HepG2 (cell line): ENCODE results near the gene IFNLR1. TPM values are rescaled to one million over a fixed set of nuclear protein-coding genes. Genes with fewer than 3 reads are reported as not detected.

Source experiments
- ATAC-seq: fragments of 200-7000 bp; cut with Tn5 transposase; 3 replicates; pipeline ENCODE4 v1.9.1; 2020; ENCODE audit warnings: mild to moderate bottlenecking, moderate library complexity
- BruUV-seq: library from RNA; stranded (reverse); fragments of 400-500 nt; replicated peaks from 2 replicates; lab custom pipeline; 2021; lab: Mats Ljungman, UMichigan
- CTCF ChIA-PET: fragments of 300-600 bp; formaldehyde crosslinking; extraction: SDS; loops from one replicate; lab custom pipeline; 2021; ENCODE audit warnings: low total read pairs, inconsistent platforms, low intra/inter-chr PET ratio; lab: Yijun Ruan, JAX
- POLR2A ChIA-PET: fragments of 350-600 bp; sonication (Branson Sonifier 250); formaldehyde crosslinking; loops from one replicate; lab custom pipeline; 2020; ENCODE audit warnings: antibody characterized with exemption, inconsistent platforms; lab: Yijun Ruan, JAX
- DNase-seq: peaks from one replicate; pipeline ENCODE4 v3.0.0-alpha.2; 2015; ENCODE audit warnings: low spot score
- FAIRE-seq: peaks from 3 replicates; lab custom pipeline; 2011; peaks lifted over from hg19 to GRCh38; lab: Jason Lieb, UNC
- H2AFZ ChIP-seq: one replicate; pipeline ENCODE4 v1.6.1; 2011; ENCODE audit warnings: low read length, inconsistent platforms
- H3K27ac ChIP-seq: fragments of 300-600 bp; 3 replicates; pipeline ENCODE4 v1.8.0; 2011; ENCODE audit warnings: mixed run types, mild to moderate bottlenecking, mixed read lengths, low read length, inconsistent platforms; ENCODE audit not compliant: insufficient read depth; ENCODE audit errors: extremely low read length
- H3K27me3 ChIP-seq, 2 experiments: fragments of 200-600 bp in 1 of 2; 2 replicates in 1 of 2; 3 replicates in 1 of 2; pipeline versions ENCODE4 v1.6.0 to v1.8.0; 2011; ENCODE audit warnings: low read length in 2 of 2, mild to moderate bottlenecking in 2 of 2, moderate library complexity in 2 of 2, inconsistent platforms in 1 of 2; ENCODE audit not compliant: insufficient read depth in 2 of 2, control insufficient read depth in 1 of 2
- H3K36me3 ChIP-seq, 2 experiments: fragments of 200-600 bp in 1 of 2; replicated peaks in 1 of 2; 2 replicates in 1 of 2; 3 replicates in 1 of 2; pipeline versions ENCODE4 v1.5.1 to v1.8.0; 2011; ENCODE audit warnings: low read length in 2 of 2, inconsistent platforms in 1 of 2; ENCODE audit not compliant: insufficient read depth in 2 of 2, control insufficient read depth in 1 of 2
- H3K4me1 ChIP-seq: 2 replicates; pipeline ENCODE4 v1.5.1; 2012; ENCODE audit warnings: low read length, inconsistent platforms; ENCODE audit not compliant: insufficient read depth
- H3K4me2 ChIP-seq: 2 replicates; pipeline ENCODE4 v1.6.0; 2011; ENCODE audit warnings: low read depth, low read length, inconsistent platforms
- H3K4me3 ChIP-seq, 3 experiments: fragments of 200-600 bp in 1 of 3; sonication (generic), shearing (Covaris generic) in 1 of 3; replicated peaks in 1 of 3; 2 replicates each; pipeline ENCODE4 v1.5.1; 2011 to 2016; ENCODE audit warnings: low read length in 3 of 3, inconsistent platforms in 2 of 3, low read depth in 2 of 3, mild to moderate bottlenecking in 2 of 3, control low read depth in 1 of 3, mixed read lengths in 1 of 3; ENCODE audit not compliant: insufficient read depth in 1 of 3
- H3K79me2 ChIP-seq: one replicate; pipeline ENCODE4 v1.6.1; 2011; ENCODE audit warnings: low read length, inconsistent platforms; ENCODE audit not compliant: insufficient read depth
- H3K9ac ChIP-seq: 2 replicates; pipeline ENCODE4 v1.6.0; 2011; ENCODE audit warnings: mild to moderate bottlenecking, low read depth, low read length, inconsistent platforms; ENCODE audit not compliant: insufficient read depth
- H3K9me3 ChIP-seq: 2 replicates; pipeline ENCODE4 v1.5.1; 2012; ENCODE audit warnings: mild to moderate bottlenecking, low read length
- H4K20me1 ChIP-seq: 2 replicates; pipeline ENCODE4 v1.6.0; 2011; ENCODE audit warnings: inconsistent platforms, mild to moderate bottlenecking, low read length, moderate library complexity; ENCODE audit not compliant: insufficient read depth
- EZH2 ChIP-seq: conservative IDR thresholded peaks from 2 replicates; pipeline ENCODE4 v1.6.1; 2012; ENCODE audit warnings: mild to moderate bottlenecking, low read depth, low read length, moderate library complexity
- FOSL2 ChIP-seq: sonication (generic); formaldehyde crosslinking; IDR thresholded peaks from 2 replicates; pipeline ENCODE4 v1.4.0; 2020; ENCODE audit warnings: missing genetic modification reagents
- GABPA ChIP-seq, 2 experiments: IDR thresholded peaks; 2 replicates each; pipeline ENCODE4 v1.6.1; 2011 to 2016; ENCODE audit warnings: low read depth in 2 of 2, low read length in 1 of 2, missing biosample characterization in 1 of 2, missing genetic modification characterization in 1 of 2
- HNRNPUL1 ChIP-seq: fragments of 200-400 bp; formaldehyde crosslinking; IDR thresholded peaks from 2 replicates; pipeline ENCODE4 v1.6.1; 2017; ENCODE audit warnings: low read depth, mild to moderate bottlenecking, low read length, moderate library complexity
- SMAD9 ChIP-seq: sonication (generic); formaldehyde crosslinking; IDR thresholded peaks from 2 replicates; pipeline ENCODE4 v1.5.1; 2020; ENCODE audit warnings: mild to moderate bottlenecking, missing genetic modification reagents
- SMYD3 ChIP-seq: sonication (generic); formaldehyde crosslinking; IDR thresholded peaks from 2 replicates; pipeline ENCODE4 v1.8.1; 2023; ENCODE audit warnings: mild to moderate bottlenecking, missing genetic modification reagents
- SSRP1 ChIP-seq: IDR thresholded peaks from 2 replicates; pipeline ENCODE4 v1.6.1; 2016; ENCODE audit warnings: control low read depth
- ZKSCAN5 ChIP-seq: sonication (generic); formaldehyde crosslinking; IDR thresholded peaks from 2 replicates; pipeline ENCODE4 v1.5.1; 2020; ENCODE audit warnings: mild to moderate bottlenecking, missing genetic modification reagents
- ZMYM3 ChIP-seq: sonication (generic); formaldehyde crosslinking; IDR thresholded peaks from 2 replicates; pipeline ENCODE4 v1.5.1; 2020; ENCODE audit warnings: mild to moderate bottlenecking, missing genetic modification reagents
- ZNF260 ChIP-seq: sonication (generic); formaldehyde crosslinking; IDR thresholded peaks from 2 replicates; pipeline ENCODE4 v1.4.0; 2020; ENCODE audit warnings: missing genetic modification reagents, low read depth, mild to moderate bottlenecking, borderline replicate concordance
- ZNF629 ChIP-seq: sonication (generic); formaldehyde crosslinking; conservative IDR thresholded peaks from 2 replicates; pipeline ENCODE4 v1.5.0; 2020; ENCODE audit warnings: missing genetic modification reagents
- ZNF776 ChIP-seq: sonication (generic); formaldehyde crosslinking; IDR thresholded peaks from 2 replicates; pipeline ENCODE4 v1.4.0; 2020; ENCODE audit warnings: mild to moderate bottlenecking, missing genetic modification reagents
- WGBS: methylation state at CpG from one replicate; pipeline ENCODE4 v1.1.6; 2017; ENCODE audit warnings: low lambda C conversion rate; 5-methylcytosine and 5-hydroxymethylcytosine counted together
- in situ Hi-C: cut with HindIII; loops from 2 replicates; pipeline ENCODE4 v1.10.0; 2017; ENCODE audit warnings: low pct_unique_long_range_greater_than_20kb; ENCODE audit not compliant: extremely low pct_ligation_motif_present
- intact Hi-C: fragments of 100-400 bp; cut with micrococcal nuclease; formaldehyde crosslinking; loops from one replicate; pipeline ENCODE4 v1.10.0; 2022; ENCODE audit not compliant: unreplicated experiment
- polyA plus RNA-seq, 8 experiments: library from polyadenylated mRNA; depleted of rRNA in 3 of 8; stranded (reverse) in 7 of 8; unstranded in 1 of 8; fragments of >200 nt; fragmentation: Illumina TruSeq in 4 of 8; extraction: Trizol in 4 of 8; gene quantifications; 2 replicates each; pipeline versions ENCODE4 v1.2.1 to v1.2.3, GENCODE V29; 2011 to 2016; ENCODE audit warnings: low read depth in 4 of 8, missing spikeins in 1 of 8, mixed read lengths in 1 of 8; ENCODE audit not compliant: insufficient read depth in 1 of 8
- total RNA-seq, 5 experiments: library from RNA; depleted of rRNA; stranded (reverse); fragments of >200 nt; fragmentation: Illumina TruSeq; extraction: Trizol; gene quantifications; 2 replicates each; pipeline ENCODE4 v1.2.3, GENCODE V29; 2016; ENCODE audit warnings: low read depth in 1 of 5
- TF ChIP-seq, protein P1 (sequence below): sonication (generic); formaldehyde crosslinking; IDR thresholded peaks from 2 replicates; pipeline ENCODE4 v1.8.1; 2022; ENCODE audit warnings: low read depth, mild to moderate bottlenecking, missing genetic modification reagents
- TF ChIP-seq, protein P2 (sequence below): IDR thresholded peaks from 2 replicates; pipeline ENCODE4 v1.6.1; 2012; ENCODE audit warnings: inconsistent platforms
- TF ChIP-seq, protein P3 (sequence below): sonication (generic); formaldehyde crosslinking; IDR thresholded peaks from 2 replicates; pipeline ENCODE4 v1.5.1; 2020; ENCODE audit warnings: mild to moderate bottlenecking, missing genetic modification reagents, borderline replicate concordance
- TF ChIP-seq, protein P4 (sequence below): sonication (generic); formaldehyde crosslinking; IDR thresholded peaks from 2 replicates; pipeline ENCODE4 v1.8.0; 2022; ENCODE audit warnings: missing genetic modification reagents, mild to moderate bottlenecking, inconsistent platforms, borderline replicate concordance
- TF ChIP-seq, protein P5 (sequence below): IDR thresholded peaks from 2 replicates; pipeline ENCODE4 v1.6.1; 2016

Gene IFNLR1
- total and polyA plus RNA-seq, 2 of the 13 experiments (the other 11 are each of a cell fraction or from before 2014, with no cell fraction given) = 3.8 to 8.5 TPM

DNA sequence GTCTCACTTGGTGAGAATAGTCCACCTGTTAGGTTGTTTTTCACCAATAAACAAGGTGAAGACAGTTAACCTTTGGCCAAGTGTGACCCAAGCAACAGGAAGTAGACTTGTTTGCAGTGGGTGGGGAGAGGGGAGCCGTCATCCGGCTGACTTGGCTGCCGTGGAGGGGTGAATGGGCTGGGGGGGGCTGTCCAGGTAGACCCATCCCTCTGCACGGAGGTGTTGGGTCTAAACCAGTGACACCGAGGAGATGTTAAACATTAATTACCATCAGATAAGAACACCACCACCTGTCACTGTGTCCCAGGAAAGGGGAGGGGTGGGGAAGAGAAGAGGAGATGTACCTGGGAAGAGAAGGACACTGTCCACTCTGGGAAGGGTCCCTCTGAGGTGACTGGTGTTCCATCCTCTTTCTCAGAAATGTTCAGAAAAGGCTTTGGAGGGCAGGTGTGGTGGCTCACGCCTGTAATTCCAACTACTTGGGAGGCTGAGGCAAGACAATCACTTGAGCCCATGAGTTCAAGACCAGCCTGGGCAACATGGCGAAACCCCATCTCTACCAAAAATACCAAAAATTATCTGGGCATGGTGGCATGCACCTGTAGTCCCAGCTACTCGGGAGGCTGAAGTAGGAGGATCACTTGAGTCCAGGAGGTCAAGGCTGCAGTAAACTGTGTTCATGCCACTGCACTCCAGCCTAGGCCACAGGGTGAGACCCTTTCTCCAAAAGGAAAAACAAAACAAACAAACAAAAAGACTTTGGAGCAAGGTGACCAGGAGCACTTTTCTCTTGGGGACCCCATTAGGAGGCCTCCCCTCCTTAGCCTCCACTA, 68.5 kb downstream of the IFNLR1 start:
- WGBS = 24% methylated on average over 8 of the region's 8 CpGs
- peak; percentile 49 for FAIRE-seq
- Histone ChIP-seq H2AFZ (no peak overlapping the region), H4K20me1 (no peaks in the 10 kb centered on the region), H3K36me3 (no peaks in the 10 kb centered on the region), H3K9ac (no peak overlapping the region), H3K4me1 (peaks cover 79% of the 10 kb centered on the region), H3K4me2 (peak overlapping the region; percentile 66), H3K79me2 (no peaks in the 10 kb centered on the region), H3K9me3 (no peaks in the 10 kb centered on the region), H3K27me3 (0 out of 5 replicates have a peak, but pooled peaks cover 0 to under 1% of the 10 kb centered on the region in 2 experiments), H3K27ac (peak overlapping the region; percentile 79), H3K4me3 (peak overlapping the region in 1 of 3 experiments; percentile 27; a peak in 2 of 6 replicates)
- peak; percentile 75 for DNase-seq
- CTCF ChIA-PET = no interaction called here
- intact Hi-C loops (no loop called here), in situ Hi-C loops (no loop called here)
- POLR2A ChIA-PET = interaction anchor here (1.2 to 4.3 kb wide), 5 partner anchors 11 to 69 kb away, joined by 3 to 44 read pairs (median 7); partner anchors contain the start of gene IL22RA1
- peak; percentile 19 for ATAC-seq
- no TSS peak for BruUV-seq
- TF ChIP-seq ZMYM3 (CRISPR knock-in tag) (peak; percentile 61; the same call in 1 of the 2 replicates), ZNF629 (CRISPR knock-in tag) (no peak), FOSL2 (CRISPR knock-in tag) (peak; percentile 69), SMYD3 (CRISPR knock-in tag) (no peak), ZKSCAN5 (CRISPR knock-in tag) (0 out of 2 replicates have a peak, but pooled peaks have one; percentile 19), HNRNPUL1 (no peak), SMAD9 (CRISPR knock-in tag) (no peak), EZH2 (no peak), GABPA (IDR thresholded peaks at IDR 0.05; ENCODE audit: low read depth, low read length) (no peak; the same call in 1 of the 2 replicates), GABPA (CRISPR knock-in tag; IDR thresholded peaks at IDR 0.05; ENCODE audit: low read depth) (peak; percentile 85), ZNF776 (CRISPR knock-in tag) (no peak), SSRP1 (CRISPR knock-in tag) (peak; percentile 29; the same call in 1 of the 2 replicates), ZNF260 (CRISPR knock-in tag) (no peak)
- TF ChIP-seq, protein P1, sequence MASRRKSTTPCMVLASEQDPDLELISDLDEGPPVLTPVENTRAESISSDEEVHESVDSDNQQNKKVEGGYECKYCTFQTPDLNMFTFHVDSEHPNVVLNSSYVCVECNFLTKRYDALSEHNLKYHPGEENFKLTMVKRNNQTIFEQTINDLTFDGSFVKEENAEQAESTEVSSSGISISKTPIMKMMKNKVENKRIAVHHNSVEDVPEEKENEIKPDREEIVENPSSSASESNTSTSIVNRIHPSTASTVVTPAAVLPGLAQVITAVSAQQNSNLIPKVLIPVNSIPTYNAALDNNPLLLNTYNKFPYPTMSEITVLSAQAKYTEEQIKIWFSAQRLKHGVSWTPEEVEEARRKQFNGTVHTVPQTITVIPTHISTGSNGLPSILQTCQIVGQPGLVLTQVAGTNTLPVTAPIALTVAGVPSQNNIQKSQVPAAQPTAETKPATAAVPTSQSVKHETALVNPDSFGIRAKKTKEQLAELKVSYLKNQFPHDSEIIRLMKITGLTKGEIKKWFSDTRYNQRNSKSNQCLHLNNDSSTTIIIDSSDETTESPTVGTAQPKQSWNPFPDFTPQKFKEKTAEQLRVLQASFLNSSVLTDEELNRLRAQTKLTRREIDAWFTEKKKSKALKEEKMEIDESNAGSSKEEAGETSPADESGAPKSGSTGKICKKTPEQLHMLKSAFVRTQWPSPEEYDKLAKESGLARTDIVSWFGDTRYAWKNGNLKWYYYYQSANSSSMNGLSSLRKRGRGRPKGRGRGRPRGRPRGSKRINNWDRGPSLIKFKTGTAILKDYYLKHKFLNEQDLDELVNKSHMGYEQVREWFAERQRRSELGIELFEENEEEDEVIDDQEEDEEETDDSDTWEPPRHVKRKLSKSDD (CRISPR knock-in tag) = 0 out of 2 replicates have a peak, but pooled peaks have one; percentile 42
- TF ChIP-seq, protein P2, sequence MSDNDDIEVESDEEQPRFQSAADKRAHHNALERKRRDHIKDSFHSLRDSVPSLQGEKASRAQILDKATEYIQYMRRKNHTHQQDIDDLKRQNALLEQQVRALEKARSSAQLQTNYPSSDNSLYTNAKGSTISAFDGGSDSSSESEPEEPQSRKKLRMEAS = peak; percentile 30; the same call in 1 of the 2 replicates
- TF ChIP-seq, protein P3, sequence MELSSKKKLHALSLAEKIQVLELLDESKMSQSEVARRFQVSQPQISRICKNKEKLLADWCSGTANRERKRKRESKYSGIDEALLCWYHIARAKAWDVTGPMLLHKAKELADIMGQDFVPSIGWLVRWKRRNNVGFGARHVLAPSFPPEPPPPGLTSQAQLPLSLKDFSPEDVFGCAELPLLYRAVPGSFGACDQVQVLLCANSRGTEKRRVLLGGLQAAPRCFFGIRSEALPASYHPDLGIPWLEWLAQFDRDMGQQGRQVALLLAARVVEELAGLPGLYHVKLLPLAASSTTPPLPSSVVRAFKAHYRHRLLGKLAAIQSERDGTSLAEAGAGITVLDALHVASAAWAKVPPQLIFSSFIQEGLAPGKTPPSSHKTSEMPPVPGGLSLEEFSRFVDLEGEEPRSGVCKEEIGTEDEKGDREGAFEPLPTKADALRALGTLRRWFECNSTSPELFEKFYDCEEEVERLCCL (CRISPR knock-in tag) = 0 out of 2 replicates have a peak, but pooled peaks have one; percentile 36
- TF ChIP-seq, protein P4, sequence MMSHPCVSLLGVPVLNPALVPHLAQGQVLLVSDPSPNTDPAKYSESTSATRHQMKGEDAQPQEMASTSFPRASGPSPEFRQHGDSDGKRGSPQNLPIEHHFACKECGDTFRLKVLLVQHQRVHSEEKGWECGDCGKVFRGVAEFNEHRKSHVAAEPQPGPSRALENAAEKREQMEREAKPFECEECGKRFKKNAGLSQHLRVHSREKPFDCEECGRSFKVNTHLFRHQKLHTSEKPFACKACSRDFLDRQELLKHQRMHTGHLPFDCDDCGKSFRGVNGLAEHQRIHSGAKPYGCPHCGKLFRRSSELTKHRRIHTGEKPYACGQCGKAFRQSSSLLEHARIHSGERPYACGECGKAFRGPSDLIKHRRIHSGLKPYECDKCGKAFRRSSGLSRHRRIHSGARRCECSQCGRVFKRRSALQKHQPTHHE (CRISPR knock-in tag) = no peak
- TF ChIP-seq, protein P5, sequence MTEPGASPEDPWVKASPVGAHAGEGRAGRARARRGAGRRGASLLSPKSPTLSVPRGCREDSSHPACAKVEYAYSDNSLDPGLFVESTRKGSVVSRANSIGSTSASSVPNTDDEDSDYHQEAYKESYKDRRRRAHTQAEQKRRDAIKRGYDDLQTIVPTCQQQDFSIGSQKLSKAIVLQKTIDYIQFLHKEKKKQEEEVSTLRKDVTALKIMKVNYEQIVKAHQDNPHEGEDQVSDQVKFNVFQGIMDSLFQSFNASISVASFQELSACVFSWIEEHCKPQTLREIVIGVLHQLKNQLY = peak; percentile 80; the same call in 1 of the 2 replicates
